Upper lobe of left lung (tissue), 6 donors: ENCODE measurements around the gene TBC1D16. TPM values are rescaled to one million over a fixed set of nuclear protein-coding genes. Genes with fewer than 3 reads are reported as not detected.

ENCODE experiments used
- ATAC-seq, 2 donors: fragments of 200-7000 bp; cut with Tn5 transposase; one replicate each; pipeline ENCODE4 v1.9.1; 2022; ENCODE audit warnings: mild to moderate bottlenecking in 2 of 2, moderate library complexity in 2 of 2; ENCODE audit not compliant: low FRiP score in 2 of 2
- DNase-seq, 2 donors: peaks; one replicate each; pipeline ENCODE4 v3.0.0-alpha.2; 2019 to 2020
- H3K27ac ChIP-seq, 4 donors: fragments of 200-600 bp; sonication (generic); one replicate each; pipeline ENCODE4 v1.5.1; 2016 to 2019
- H3K27me3 ChIP-seq, 4 donors: fragments of 200-600 bp; sonication (generic); one replicate each; pipeline ENCODE4 v1.5.1; 2017 to 2019
- H3K36me3 ChIP-seq, 4 donors: fragments of 200-600 bp; sonication (generic); one replicate each; pipeline ENCODE4 v1.5.1; 2016 to 2019
- H3K4me1 ChIP-seq, 4 donors: fragments of 200-600 bp; sonication (generic); one replicate each; pipeline ENCODE4 v1.5.1; 2018 to 2019
- H3K4me3 ChIP-seq, 4 donors: fragments of 200-600 bp; sonication (generic); one replicate each; pipeline ENCODE4 v1.5.1; 2017 to 2019; ENCODE audit warnings: mild to moderate bottlenecking in 2 of 4, moderate library complexity in 1 of 4
- H3K9me3 ChIP-seq, 4 donors: fragments of 200-600 bp; sonication (generic); one replicate each; pipeline ENCODE4 v1.5.1; 2018 to 2019
- CTCF ChIP-seq, 6 experiments: fragments of 450-650 bp in 4 of 6; fragments of 200-600 bp in 2 of 6; sonication (generic) in 2 of 6; IDR thresholded peaks; one replicate each; pipeline ENCODE4 v1.5.1; 2016 to 2019; ENCODE audit warnings: antibody characterized with exemption in 6 of 6
- EP300 ChIP-seq, 4 donors: sonication (generic); formaldehyde crosslinking; IDR thresholded peaks; one replicate each; pipeline ENCODE4 v1.5.1; 2017; ENCODE audit warnings: antibody characterized with exemption in 4 of 4, control low read depth in 2 of 4
- POLR2A ChIP-seq, 4 donors: fragments of 450-650 bp; IDR thresholded peaks; one replicate each; pipeline ENCODE4 v1.5.1; 2016 to 2017; ENCODE audit warnings: antibody characterized with exemption in 4 of 4, mild to moderate bottlenecking in 2 of 4
- POLR2AphosphoS5 ChIP-seq, 2 donors: sonication (generic); formaldehyde crosslinking; IDR thresholded peaks; one replicate each; pipeline ENCODE4 v1.5.1; 2017; ENCODE audit warnings: antibody characterized with exemption in 2 of 2
- WGBS, 2 donors: methylation state at CpG; one replicate each; pipeline ENCODE4 v1.1.5; 2017 to 2018; 5-methylcytosine and 5-hydroxymethylcytosine counted together
- total RNA-seq, 6 donors: library from RNA; depleted of rRNA in 4 of 6; stranded (reverse); fragments of >200 nt in 4 of 6; gene quantifications; one replicate each; pipeline versions ENCODE4 v1.1.0 to v1.2.1, GENCODE V29; 2016 to 2021
- donor health status: DM: no; HTN: no; CAD: no; lungs with moderate emphysema.
- donor health status: DM: no; HTN: yes; CAD: no; lungs with severe emphysema.

TBC1D16 gene
- total RNA-seq, 6 donors from 2014 or later, result 15.6 to 60.8 (median 24.1) TPM

GRCh38 chr17:79891113-79891730, 144.4 kb downstream of the TBC1D16 start:
- Histone ChIP-seq H3K27ac (peak overlapping the region in 1 of 4 donors; percentile 38), H3K9me3 (no peaks in the 10 kb centered on the region), H3K36me3 (no peaks in the 10 kb centered on the region), H3K27me3 (no peaks in the 10 kb centered on the region), H3K4me1 (peaks cover 7 to 21% (median 12%) of the 10 kb centered on the region in 4 donors), H3K4me3 (no peak overlapping the region)
- no peak for DNase-seq
- ATAC-seq, result no peak
- WGBS, 2 donors, result 84 to 85% methylated on average over 16 of the region's 16 CpGs
- TF ChIP-seq POLR2A (IDR thresholded peaks at IDR 0.05) (no peak), EP300 (IDR thresholded peaks at IDR 0.05) (no peak)

DNA sequence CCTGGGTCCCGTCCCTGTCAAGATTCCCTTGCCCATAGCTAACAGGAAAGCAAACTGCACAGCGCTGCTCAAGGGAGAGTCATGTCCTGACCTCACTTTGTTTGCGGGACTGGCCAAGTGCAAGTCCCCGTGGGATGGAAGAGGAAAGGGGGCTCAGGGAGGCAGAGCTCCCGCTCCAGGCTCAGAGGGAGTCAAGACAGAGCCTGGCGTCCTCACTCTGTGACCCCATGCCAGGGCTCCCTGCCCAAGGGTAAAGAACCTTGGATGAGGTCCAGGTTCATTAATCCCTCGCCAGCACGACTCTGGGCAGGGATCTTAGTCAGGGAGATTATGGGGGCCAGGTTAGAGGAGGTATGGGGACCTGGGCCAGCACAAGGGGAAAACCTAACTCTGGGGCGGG, 145.0 kb downstream of the TBC1D16 start:
- H3K27me3 ChIP-seq, result no peaks in the 10 kb centered on the region

DNA sequence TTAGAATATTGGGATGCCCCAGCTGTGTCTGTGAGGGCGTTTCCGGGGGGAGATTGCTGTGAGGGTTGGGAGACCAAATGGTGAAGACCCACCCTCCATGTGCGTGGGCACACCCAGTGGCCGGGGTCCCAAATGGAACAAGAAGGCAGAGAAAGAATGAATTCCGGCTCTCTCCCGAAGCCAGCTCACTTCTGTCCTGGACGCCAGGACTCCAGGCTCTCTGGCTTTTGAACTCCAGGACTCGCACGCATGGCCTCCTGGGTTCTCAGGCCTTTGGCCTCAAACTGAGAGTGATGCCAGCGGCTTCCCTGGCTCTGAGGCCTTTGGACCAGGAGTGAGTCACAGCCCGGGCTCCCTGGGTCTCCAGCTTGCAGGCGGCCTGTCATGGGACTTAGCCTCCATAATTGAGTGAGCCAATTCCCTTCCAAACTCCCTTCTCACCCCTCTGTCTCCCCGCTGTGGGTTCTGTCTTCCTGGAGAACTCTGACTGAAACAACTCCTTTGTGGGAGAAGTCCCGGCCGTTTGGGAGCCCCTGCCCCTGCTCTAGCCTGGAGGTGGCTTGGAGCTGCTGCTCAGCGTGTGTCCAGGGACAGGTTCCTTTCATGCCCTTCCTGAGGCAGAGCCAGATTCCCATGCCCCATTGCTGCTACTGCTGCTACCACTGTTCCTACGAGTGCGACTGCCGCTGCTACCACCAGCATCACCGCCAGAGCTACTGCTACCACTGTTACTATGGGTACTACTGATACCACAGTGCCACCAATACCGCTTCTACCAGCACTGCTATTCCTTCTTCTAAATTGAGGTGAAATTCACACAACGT, 146.6 kb downstream of the TBC1D16 start:
- WGBS, 2 donors, result 78 to 92% methylated on average over 17 to 22 of the region's 22 CpGs
- Histone ChIP-seq H3K4me3 (no peak overlapping the region), H3K9me3 (no peaks in the 10 kb centered on the region), H3K4me1 (peaks cover 7 to 21% (median 12%) of the 10 kb centered on the region in 4 donors), H3K27ac (peak overlapping the region in 3 of 4 donors; percentile 25 to 53 (median 40)), H3K36me3 (no peaks in the 10 kb centered on the region), H3K27me3 (no peaks in the 10 kb centered on the region)
- no peak for TF ChIP-seq EP300 (IDR thresholded peaks at IDR 0.05)
- ATAC-seq (no peak), DNase-seq (no peak)

More for the DNA sequence above, 145.0 kb downstream of the TBC1D16 start:
- TF ChIP-seq POLR2AphosphoS5 (IDR thresholded peaks at IDR 0.05), result no peak
- no peak for TF ChIP-seq EP300 (IDR thresholded peaks at IDR 0.05)
- TF ChIP-seq POLR2A (IDR thresholded peaks at IDR 0.05), result no peak
- no peak for TF ChIP-seq CTCF (IDR thresholded peaks at IDR 0.05)
- Histone ChIP-seq H3K4me1 (peaks cover 7 to 21% (median 12%) of the 10 kb centered on the region in 4 donors), H3K9me3 (no peaks in the 10 kb centered on the region), H3K4me3 (no peak overlapping the region), H3K36me3 (no peaks in the 10 kb centered on the region), H3K27ac (peak overlapping the region in 1 of 4 donors; percentile 38)
- 47 to 63% methylated on average over 9 of the region's 9 CpGs for WGBS, 2 donors
- ATAC-seq (no peak), DNase-seq (no peak)

- ATAC-seq (no peak), DNase-seq (no peak)
- TF ChIP-seq EP300 (IDR thresholded peaks at IDR 0.05) (no peak), CTCF (IDR thresholded peaks at IDR 0.05) (no peak), POLR2A (IDR thresholded peaks at IDR 0.05) (no peak), POLR2AphosphoS5 (IDR thresholded peaks at IDR 0.05) (no peak)
- Histone ChIP-seq H3K27ac (no peak overlapping the region), H3K4me1 (peaks cover 7 to 21% (median 12%) of the 10 kb centered on the region in 4 donors), H3K9me3 (no peaks in the 10 kb centered on the region), H3K36me3 (no peaks in the 10 kb centered on the region), H3K4me3 (no peak overlapping the region), H3K27me3 (no peaks in the 10 kb centered on the region)
- WGBS, 2 donors, result 87 to 89% methylated on average over 14 to 17 of the region's 17 CpGs
These were observed 147.6 kb downstream of the TBC1D16 start for GRCh38 chr17:79888009-79888540.

DNA sequence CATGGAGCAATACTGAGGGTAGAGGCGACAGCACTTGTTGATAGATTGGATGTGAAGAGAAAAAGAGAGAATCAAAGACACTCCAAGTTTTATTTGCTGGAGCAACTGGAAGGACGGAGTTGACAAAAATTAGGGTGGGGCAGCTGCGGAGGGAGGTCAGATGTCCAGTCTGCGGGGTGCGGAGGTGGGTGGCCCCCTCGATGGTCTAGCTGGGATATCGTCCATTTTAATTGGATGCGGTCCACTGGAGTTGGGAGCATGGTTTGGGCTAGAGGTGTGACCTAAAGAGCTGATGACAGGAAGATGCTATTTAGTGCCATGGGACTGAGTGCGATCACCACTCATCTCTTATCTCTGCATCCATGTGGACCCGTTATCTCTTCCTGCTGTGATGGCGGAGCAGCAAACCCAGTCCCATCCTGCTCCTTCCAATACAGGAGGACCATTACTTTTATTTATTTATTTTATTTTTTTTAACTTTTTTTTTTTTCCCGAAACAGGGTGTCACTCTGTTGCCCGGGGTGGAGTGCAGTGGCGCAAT, 148.2 kb downstream of the TBC1D16 start:
- H3K4me3 ChIP-seq, result no peak overlapping the region
- no peak for TF ChIP-seq POLR2A (IDR thresholded peaks at IDR 0.05)
- TF ChIP-seq POLR2AphosphoS5 (IDR thresholded peaks at IDR 0.05), result no peak
- TF ChIP-seq CTCF (IDR thresholded peaks at IDR 0.05), result no peak
- TF ChIP-seq EP300 (IDR thresholded peaks at IDR 0.05), result no peak
- WGBS, 2 donors, result 83 to 85% methylated on average over 14 of the region's 14 CpGs
- H3K4me1 ChIP-seq, result peaks cover 3 to 17% (median 12%) of the 10 kb centered on the region in 4 donors
- ATAC-seq, result no peak
- no peaks in the 10 kb centered on the region for H3K9me3 ChIP-seq
- H3K27ac ChIP-seq, result no peak overlapping the region
- no peaks in the 10 kb centered on the region for H3K36me3 ChIP-seq
- DNase-seq, result no peak
- no peaks in the 10 kb centered on the region for H3K27me3 ChIP-seq
